Measurements from ENCODE around the gene CCDC112.
"Not testable (repeated sequence)": the region's sequence is repeated elsewhere in the genome, so short reads cannot be mapped to it uniquely, and the experiment has no call there.

Gene CCDC112, protein sequence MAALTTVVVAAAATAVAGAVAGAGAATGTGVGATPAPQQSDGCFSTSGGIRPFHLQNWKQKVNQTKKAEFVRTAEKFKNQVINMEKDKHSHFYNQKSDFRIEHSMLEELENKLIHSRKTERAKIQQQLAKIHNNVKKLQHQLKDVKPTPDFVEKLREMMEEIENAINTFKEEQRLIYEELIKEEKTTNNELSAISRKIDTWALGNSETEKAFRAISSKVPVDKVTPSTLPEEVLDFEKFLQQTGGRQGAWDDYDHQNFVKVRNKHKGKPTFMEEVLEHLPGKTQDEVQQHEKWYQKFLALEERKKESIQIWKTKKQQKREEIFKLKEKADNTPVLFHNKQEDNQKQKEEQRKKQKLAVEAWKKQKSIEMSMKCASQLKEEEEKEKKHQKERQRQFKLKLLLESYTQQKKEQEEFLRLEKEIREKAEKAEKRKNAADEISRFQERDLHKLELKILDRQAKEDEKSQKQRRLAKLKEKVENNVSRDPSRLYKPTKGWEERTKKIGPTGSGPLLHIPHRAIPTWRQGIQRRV

DNA sequence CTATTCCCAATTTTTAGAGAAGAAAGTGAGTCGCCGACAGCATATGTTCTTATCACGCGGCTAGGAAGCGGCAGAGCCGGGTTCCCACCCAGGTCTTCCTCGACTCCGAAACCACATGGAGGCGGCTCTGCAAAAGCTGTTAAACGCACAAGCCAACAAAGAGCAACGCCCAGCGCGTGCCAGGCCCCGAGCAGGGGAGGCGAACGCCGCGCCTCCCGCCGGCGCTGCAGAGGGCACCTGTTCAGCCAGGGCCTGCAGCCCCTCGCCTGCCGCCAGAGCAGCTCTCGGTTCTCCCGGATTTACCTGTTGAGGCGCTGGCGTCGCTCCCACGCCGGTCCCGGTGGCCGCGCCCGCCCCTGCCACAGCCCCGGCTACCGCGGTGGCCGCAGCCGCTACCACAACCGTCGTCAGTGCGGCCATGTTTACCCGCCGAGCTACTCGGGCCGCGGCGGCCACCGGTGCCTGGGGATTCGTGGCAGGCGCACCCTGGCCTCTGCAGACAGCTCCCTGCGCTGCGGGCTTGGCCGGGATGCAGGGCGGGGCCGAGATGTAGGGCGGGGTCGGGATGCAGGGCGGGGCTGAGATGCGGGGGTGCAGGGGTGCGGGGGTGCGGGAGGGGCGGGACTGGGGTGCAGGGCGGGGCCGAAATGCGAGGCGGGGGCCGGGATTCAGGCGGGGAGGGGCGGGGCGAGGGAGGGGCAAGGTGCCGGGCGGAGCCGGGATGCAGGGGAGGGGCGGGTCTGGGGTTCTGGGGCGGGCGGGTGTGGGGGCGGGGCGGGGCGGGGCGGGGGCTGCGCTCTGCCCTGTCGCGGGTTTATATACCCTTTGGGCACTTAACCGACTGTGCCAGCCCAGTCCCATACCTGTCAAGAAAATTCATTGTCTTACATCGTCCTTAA, at the start of gene CCDC112:
CCDC112 (minus strand) TSS at position 531 of the 899 bp plus-strand sequence; CDS start at position 420, 111 bp downstream.
- peak; percentile 78 for DNase-seq (ENCODE audit: low spot score)

DNA sequence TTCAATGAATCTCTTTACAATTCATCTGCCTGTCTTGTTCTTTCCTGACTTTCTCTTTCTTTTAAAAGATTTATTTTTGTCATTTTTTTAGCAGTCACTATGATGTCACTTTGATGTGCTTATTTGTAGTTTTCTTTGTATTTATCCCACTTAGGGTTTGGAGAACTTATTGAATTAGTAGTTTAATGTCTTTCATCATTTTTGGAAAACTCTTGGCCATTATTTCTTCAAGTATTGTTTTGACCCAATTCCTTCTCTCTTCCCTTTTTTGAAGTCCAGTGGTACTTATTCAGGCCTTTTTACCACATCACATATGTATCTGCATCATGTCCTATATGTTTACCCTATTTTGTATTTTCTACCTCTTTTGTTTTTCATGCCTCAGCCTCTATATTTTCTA, 48.9 kb upstream of the CCDC112 start:
- DNase-seq (ENCODE audit: low spot score), result no peak

DNA sequence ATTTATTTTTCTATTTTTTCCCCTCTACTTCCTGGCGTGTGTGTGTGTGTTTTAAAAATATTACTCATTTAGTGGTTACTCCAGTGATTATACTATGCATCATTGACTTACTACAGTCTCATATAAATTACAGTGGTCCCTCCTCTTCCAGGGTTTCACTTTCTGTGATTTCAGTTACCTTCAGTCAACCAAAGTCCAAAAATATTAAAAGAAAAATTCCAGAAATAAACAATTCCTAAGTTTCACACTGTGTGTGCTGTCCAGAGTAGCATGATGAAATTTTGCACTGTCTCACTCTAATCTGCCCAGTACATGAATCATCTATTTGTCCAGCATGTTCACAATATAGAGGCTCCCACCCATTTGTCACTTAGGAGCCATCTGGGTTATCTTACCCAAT, 47.4 kb upstream of the CCDC112 start:
- peak; percentile 53 for DNase-seq (ENCODE audit: low spot score)

DNA sequence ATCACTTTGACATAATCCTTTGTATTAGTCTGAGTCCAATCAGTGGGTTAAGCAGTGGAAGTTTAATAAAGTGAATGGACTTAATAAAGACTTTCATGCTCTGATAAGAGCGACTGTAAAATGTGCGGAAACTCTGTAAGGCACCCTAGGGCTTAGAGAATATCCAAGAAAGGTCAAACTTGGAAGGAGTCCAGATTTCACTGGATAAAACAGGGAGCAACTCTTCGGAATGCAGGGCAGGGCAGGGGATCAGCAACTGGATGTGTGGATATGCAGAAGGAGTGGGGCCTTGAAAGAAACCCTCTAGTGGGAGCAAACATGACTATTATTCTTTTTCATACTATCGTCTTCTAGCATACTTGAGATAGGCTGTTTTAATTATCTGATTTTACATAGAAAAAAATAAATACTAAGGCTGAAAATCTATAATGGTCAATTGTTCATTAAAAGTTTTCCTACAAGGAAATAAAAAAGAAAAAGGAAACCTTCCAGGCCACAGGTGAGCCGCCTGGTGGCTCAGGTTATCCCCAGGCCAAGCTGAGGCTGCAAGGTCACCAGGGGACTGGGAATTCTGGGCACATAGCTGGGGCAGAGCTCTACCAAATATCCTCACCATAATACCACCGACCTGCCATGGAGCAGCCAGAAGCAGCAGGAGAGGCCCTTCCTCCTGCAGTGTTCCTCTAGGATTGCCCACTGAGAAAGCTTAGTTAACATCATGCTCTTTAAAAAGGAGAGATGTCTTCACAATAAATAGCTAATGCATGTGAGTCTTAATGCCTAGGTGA, 46.3 kb upstream of the CCDC112 start:
- DNase-seq (ENCODE audit: low spot score), result no peak

DNA sequence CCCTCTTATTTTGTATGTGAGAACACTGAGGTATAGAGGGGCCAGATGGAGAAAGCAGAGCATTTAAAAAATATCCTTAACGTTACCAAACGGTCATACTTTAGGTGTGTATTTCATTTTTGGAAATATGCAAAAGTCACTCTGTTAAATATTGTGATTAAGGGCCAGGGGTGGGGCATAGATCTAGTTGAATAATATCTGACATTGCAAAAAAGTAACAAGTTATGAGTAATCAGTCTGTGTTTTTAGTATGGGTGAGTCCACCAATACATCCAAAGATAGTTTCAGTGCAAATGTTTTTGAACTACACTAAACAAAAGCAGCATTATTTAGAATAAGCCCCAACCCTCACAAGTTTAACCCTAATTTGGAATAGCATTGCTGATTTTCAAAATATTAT, 45.3 kb upstream of the CCDC112 start:
- no peak for DNase-seq (ENCODE audit: low spot score)

DNA sequence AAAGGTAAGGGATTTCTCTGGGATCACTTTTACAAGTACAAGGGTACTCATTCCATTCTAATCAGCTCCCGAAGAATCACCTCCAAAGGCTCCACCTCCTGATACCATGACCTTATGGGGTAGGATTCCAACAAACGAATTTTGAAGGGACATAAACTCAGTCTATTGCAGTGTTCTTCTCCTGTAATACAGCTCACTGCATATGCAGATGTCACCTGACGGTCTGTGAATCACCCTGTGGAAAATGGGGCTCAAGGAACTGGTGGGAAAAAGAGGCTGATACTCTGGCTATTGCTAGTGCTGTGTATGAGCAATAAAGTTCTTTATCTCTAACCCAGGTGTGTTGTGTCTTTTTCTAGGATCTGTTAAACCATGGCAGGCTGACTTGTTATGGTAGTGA, 42.4 kb upstream of the CCDC112 start:
- DNase-seq (ENCODE audit: low spot score), result no peak

DNA sequence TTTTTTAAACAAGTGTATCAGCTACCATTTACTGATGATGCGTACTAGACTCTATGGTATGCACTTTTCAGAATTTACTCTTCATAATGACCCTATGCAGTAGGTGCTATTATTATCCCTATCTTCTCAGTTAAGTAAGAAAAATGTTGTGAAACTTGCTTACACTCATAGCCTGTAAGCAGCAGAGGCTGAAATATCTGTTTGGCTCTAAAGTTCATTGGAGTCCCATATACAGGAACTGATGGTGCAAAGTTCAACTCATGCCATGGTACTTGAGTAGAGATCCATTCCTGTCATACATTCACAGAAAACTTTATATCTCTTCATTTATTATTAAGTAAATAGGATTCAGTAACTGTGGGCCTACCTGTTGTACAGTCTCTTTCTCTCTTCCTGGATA, 41.4 kb upstream of the CCDC112 start:
- no peak for DNase-seq (ENCODE audit: low spot score)

DNA sequence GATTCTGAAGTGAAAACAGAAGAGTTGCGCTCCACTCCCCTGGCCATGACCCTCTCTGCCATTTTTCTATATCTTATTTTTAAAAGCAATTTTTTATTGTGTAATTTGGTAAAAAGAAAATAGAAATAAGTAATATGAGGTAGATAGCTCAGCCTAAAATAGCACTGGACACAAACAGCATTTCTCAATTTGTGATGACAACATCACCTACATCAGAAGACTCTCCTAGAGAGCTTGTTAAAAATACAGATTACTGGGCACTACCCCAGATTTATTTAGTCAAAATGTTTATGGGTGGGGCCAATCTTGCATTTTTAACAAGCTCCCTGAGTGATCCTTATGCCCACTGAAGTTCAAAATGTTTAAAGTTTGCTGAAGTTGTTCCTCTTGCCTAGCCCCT, 40.5 kb upstream of the CCDC112 start:
- no peak for DNase-seq (ENCODE audit: low spot score)

DNA sequence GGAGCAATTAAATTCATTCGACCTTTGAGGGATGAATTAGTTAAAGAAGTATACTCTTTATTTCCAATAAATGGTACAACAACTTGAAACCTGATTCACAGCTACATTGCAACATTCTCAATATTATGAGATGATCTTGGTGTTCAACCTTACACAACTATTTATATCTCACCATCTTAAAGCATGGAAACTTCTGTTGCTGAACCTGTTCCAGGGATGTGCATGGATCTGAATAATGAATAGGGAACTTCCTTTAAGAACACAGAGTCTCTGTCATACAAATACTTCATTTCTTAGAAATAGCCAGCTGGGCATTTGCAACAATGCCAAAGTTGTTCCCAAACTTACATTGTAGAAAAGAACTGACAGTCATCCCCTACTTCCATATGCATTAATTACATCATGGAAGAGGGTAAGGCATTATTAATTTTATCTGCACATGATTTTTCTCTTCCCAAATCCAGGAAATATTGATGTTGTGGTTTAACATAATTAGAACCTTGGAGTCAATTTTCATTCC, 39.8 kb upstream of the CCDC112 start:
- DNase-seq (ENCODE audit: low spot score), result no peak

DNA sequence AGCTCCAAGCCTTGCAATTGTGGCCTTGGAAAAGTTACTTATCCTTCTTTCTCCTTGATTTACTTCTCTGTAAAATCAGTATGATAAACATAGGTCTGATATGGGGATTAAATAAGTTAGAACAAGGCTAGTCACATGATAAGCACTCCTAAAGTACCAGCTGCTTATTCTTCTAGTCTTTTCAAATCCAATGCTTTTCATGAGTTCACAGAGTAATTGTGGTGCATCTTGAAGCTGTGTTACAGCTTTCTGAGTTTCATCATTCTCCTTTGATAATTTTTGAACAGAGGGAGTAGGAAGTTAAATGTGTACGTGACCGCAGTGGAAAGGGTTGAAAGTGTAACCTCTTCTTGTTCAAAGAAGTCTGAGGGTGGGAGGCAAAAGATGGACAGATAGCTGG, 38.8 kb upstream of the CCDC112 start:
- DNase-seq (ENCODE audit: low spot score), result no peak

DNA sequence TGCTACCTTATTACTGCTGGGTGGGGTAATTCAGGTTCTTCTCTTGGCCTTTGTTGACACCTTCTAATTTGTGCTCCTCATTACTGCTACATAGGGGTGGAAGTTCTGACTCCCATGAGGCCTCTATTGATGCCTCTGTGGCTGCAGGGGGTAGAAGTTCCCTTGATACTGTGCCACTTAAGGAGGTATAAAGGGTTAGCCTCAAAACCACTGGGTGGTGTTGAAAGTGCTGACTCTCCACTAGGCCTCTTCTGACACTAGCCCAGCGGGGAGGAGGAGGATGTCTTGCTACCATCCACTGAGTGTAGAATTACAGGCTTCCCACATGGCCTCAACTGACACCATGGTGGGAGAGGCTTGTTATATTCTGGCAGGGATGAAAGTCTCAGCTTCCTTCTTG, 36.7 kb upstream of the CCDC112 start:
- DNase-seq (ENCODE audit: low spot score), result no peak

DNA sequence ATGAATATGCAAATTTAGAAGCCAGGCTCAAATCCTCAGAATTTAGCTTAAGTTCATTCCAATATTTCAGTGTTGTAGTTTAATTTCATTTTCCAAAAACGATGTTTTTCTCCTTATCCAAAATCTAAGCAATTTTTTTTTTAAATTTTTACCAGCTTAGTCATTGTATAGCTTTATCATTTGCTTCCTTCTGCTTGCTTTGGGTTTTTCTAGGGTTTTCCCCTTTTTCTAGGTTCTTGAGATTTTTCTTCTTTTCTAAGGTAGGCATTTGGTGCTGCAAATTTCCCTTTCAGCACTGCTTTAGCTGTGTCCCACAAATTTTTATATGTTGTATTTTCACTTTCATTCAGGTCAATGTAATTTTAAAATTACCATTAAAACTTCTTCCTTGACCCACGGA, 34.4 kb upstream of the CCDC112 start:
- DNase-seq (ENCODE audit: low spot score), result no peak

DNA sequence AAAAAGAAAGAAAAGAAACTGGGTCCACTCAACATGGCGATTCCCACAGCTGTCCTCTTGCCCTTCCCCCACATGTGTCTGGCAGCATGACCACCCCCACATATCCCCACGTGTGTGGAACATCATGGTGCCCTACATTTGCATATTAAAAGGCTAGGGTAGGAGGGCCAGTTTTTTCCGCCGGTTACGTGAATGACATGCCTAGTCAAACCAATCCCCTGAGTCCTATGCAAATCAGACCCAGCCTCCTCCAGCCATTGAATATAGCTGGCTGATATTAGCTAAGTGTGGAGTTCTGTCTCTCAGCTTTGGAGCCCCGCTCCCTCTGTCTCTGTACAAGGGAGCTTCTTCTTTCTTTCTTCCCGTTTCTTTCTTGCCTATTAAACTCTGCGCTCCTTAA, 33.0 kb upstream of the CCDC112 start:
- DNase-seq (ENCODE audit: low spot score), result no peak

DNA sequence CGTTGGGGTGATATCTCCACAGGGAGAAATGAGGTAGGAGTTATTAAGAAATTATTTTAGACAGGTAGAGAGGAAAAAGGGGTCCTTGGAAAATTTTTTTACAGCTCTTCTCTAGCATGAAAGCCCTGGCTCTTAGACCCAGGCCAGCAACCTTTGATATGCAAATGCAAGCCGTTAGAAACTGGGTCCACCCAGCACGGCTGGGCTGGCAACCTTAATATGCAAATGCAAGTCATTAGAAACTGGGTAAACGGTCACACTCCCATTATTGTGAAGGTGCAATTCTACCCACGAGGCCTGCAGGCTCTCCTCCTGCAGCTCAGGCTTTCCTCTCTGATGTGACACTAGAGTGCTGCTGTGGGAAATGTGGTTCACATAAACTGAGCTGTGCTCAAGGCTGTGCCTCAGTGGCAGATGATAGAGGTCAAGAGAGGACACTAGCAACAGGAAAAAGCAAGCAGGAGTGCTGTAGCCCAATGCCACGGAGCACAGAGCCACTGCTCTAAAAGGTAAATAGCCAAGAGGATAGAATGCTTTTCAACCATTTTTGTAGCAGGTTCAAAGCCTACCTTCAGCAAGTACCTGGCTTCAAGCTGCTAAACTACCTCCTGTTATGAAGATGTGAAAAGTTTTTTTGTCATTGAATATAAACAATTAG, 32.3 kb upstream of the CCDC112 start:
- DNase-seq (ENCODE audit: low spot score), result not testable (repeated sequence)

DNA sequence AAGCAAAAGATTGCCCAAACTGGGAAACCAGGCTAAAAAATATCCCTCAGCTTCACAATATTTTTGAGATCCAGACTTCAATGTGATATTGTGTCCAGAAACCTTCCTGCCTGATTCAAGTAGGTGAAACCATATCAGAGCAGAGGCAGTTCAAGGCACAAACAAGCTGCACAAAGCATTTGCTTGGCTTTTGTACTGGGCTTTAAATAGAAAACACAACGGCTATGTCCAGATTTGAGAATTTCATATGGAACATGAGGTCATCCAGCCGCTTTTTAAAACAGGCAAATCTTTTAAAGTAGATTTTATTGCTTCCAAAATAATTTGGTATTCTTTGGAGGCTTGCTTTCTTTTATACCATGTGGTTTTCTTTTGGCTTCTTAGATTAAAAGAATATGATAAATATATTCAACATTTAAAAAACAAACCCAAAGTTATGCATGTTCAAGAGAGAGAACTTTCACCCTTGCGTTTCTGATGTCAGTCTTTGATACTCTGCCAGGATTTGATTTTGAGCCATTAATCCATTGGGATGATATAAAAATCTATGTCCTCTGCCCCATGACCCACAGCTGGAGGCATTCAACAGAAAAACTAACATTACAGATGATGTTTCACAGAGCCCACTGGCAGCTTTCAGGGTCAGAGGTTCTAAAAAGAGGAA, 29.0 kb upstream of the CCDC112 start:
- DNase-seq (ENCODE audit: low spot score), result no peak

DNA sequence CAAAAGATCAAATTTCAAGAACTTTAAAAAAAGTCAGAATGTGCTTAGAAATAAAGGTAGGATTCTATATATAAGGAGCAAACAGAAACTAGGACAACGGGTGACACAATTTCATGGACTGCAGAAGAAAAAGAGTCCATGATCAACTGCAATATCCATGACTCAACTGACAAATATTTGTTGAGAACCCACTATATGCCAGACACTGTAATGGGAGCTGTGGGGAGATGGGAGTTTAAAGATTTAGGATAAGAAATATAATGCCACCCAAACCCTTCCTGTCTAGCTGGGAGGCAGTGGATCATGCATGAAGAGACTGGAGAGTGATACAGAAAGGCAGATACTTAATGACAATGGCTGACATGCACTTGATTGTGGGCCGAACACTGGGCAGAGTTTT, 27.6 kb upstream of the CCDC112 start:
- DNase-seq (ENCODE audit: low spot score), result no peak

DNA sequence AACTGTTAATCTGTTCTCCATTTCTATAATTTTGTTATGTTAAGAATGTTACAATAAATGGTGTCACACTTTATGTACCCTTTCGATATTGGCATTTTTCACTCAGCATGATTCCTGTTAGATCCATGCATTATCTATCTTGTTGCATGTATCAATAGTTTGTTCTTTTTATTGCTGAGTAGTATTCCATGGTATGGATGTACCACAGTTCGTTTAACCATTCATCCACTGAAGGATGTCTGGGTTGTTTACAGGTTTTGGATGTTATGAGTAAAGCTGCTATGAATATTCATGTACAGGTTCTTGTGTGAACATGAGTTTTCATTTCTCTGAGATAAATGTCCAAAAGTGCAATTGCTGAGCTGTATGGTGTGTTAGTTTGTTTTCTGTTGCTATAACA, 26.3 kb upstream of the CCDC112 start:
- DNase-seq (ENCODE audit: low spot score), result no peak

DNA sequence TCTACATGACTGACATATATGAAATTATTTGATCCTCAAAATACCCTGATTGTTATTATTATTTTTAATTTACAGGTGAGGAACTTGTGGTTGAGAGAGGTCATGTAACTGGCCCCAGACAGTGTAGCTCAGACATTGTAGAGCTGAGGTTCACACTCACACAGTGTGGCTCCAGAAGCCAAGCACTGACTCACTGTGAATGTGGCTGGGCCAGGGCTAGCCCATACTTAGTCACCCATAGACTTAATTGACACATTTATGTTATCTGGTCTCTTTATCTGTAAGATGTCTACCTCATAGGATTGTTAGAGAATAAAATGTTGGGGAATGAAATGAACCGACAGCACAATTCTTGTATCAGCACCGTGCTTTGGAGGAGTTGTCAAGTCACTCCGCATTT, 24.9 kb upstream of the CCDC112 start:
- peak; percentile 43 for DNase-seq (ENCODE audit: low spot score)

DNA sequence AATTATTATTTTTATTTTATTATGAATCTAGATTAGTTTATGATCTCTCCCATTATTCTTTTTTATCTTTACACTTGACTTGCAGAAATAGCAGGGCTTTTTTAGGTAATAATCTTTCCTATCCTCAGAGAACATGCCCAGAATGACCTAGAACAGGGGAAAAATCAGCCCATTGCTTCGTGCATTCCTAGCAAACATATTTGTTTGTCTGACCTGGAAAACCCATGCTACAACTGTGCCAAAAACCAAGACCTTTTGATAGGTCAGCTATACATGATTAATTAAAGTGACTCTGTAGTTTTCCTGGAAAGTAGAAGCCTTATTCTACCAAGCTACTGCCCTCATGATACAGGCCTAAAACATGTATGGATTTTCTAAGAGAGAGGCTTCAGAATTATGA, 24.1 kb upstream of the CCDC112 start:
- DNase-seq (ENCODE audit: low spot score), result no peak

DNA sequence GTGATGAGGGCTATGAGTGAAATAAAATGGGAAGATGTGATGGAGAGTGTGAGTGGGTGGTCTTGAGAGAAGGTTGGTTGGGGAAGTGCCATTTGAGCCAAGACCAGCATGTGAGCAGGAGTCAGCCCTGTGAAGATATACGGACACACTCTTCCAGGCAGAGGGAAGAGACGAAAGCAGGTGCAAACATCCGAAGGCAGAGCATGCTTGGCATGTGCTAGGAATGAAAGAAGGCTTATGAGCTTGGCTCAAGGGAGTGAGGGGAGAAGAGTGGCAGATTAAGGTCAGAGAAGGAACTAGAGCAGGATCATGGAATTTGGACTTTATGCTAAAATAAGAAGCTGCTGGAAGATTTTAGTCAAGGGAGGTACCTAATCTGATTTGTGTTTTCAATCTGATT, 23.6 kb upstream of the CCDC112 start:
- no peak for DNase-seq (ENCODE audit: low spot score)

DNA sequence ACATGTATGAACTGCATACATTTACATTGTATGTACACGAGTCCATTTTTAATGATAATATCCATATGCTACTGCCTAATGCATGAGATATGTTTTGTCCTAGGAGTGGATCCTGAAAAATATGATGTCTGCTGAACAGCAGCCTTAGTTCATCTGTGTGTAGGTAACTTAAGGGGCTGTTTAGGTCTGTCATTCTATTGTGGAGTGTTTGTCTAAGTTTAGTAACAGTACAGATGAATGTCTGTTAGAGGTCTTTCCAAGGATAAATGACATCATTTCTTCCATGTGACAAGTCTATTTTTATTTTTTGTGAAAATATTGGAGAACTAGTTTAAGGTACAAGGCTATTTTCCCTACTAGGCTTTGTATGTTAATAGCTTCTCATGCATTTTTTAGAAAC, 22.6 kb upstream of the CCDC112 start:
- DNase-seq (ENCODE audit: low spot score), result no peak
